Muscle of leg (tissue), 11 donors: Measurements from ENCODE around the gene DIRAS1. TPM values are rescaled to one million over a fixed set of nuclear protein-coding genes. Genes with fewer than 3 reads are reported as not detected.

Source experiments
- DNase-seq: peaks from one replicate; pipeline ENCODE4 v3.0.0; 2013
- H3K27ac ChIP-seq: one replicate; pipeline ENCODE4 v1.5.1; 2013; ENCODE audit warnings: mild to moderate bottlenecking, low read length, control low read depth
- H3K27me3 ChIP-seq: one replicate; pipeline ENCODE4 v1.6.1; 2013; ENCODE audit warnings: low read length; ENCODE audit not compliant: control insufficient read depth, insufficient read depth
- H3K36me3 ChIP-seq: one replicate; pipeline ENCODE4 v1.6.1; 2013; ENCODE audit warnings: low read length; ENCODE audit not compliant: control insufficient read depth, insufficient read depth
- H3K4me1 ChIP-seq: one replicate; pipeline ENCODE4 v1.6.1; 2013; ENCODE audit warnings: low read length; ENCODE audit not compliant: control insufficient read depth, insufficient read depth
- H3K4me3 ChIP-seq: one replicate; pipeline ENCODE4 v1.5.1; 2013; ENCODE audit warnings: low read length, control low read depth
- H3K9me3 ChIP-seq: replicated peaks from 2 replicates; pipeline ENCODE4 v1.6.1; 2013; ENCODE audit warnings: low read depth, low read length; ENCODE audit not compliant: control insufficient read depth
- WGBS: methylation state at CpG from one replicate; pipeline ENCODE4 v1.1.5; 2013; ENCODE audit warnings: missing lambda C conversion rate; ENCODE audit not compliant: insufficient coverage; 5-methylcytosine and 5-hydroxymethylcytosine counted together
- polyA plus RNA-seq, 8 donors: library from polyadenylated mRNA; unstranded; fragments of 120-200 nt; gene quantifications; one replicate each; pipeline versions ENCODE4 v1.2.1 to v1.2.3, GENCODE V29; 2013; ENCODE audit warnings: inconsistent platforms in 1 of 8, low replicate concordance in 1 of 8; ENCODE audit not compliant: insufficient read length in 8 of 8, insufficient read depth in 1 of 8
- total RNA-seq: library from RNA; stranded (reverse); fragments of 120-200 nt; gene quantifications from one replicate; pipeline ENCODE4 v1.2.4, GENCODE V29; 2013

Gene DIRAS1
- total and polyA plus RNA-seq, 9 donors: 0.84 to 4.9 (median 2.6) TPM

- Histone ChIP-seq H3K4me1 (no peaks in the 10 kb centered on the region), H3K27ac (no peak overlapping the region)
- WGBS: 46% methylated on average over 15 of the region's 17 CpGs
Measured at GRCh38 chr19:2711172-2711874, 9.8 kb downstream of the DIRAS1 start.

GRCh38 chr19:2706251-2706650, 14.9 kb downstream of the DIRAS1 start:
- no peaks in the 10 kb centered on the region for H3K9me3 ChIP-seq
- WGBS: 94% methylated on average over 2 of the region's 5 CpGs
- peaks cover 25% of the 10 kb centered on the region for H3K27me3 ChIP-seq
- H3K27ac ChIP-seq: no peak overlapping the region
- H3K4me1 ChIP-seq: peaks cover 5% of the 10 kb centered on the region
- no peak for DNase-seq
- H3K4me3 ChIP-seq: no peak overlapping the region
- H3K36me3 ChIP-seq: no peaks in the 10 kb centered on the region

More at GRCh38 chr19:2711172-2711874, 9.8 kb downstream of the DIRAS1 start:
- peaks cover 2% of the 10 kb centered on the region for H3K27me3 ChIP-seq
- DNase-seq: no peak
- peaks cover 8% of the 10 kb centered on the region for H3K9me3 ChIP-seq
- no peak overlapping the region for H3K4me3 ChIP-seq
- no peaks in the 10 kb centered on the region for H3K36me3 ChIP-seq

GRCh38 chr19:2703691-2704216, 17.4 kb downstream of the DIRAS1 start:
- no peaks in the 10 kb centered on the region for H3K36me3 ChIP-seq
- H3K9me3 ChIP-seq: no peaks in the 10 kb centered on the region
- H3K4me1 ChIP-seq: peaks cover 5% of the 10 kb centered on the region
- peaks cover 36% of the 10 kb centered on the region for H3K27me3 ChIP-seq
- no peak overlapping the region for H3K4me3 ChIP-seq
- no peak for DNase-seq
- no peak overlapping the region for H3K27ac ChIP-seq
- 60% methylated on average over 6 of the region's 6 CpGs for WGBS

- Histone ChIP-seq H3K36me3 (no peaks in the 10 kb centered on the region), H3K27me3 (peaks cover 36% of the 10 kb centered on the region), H3K4me1 (peaks cover 5% of the 10 kb centered on the region), H3K9me3 (no peaks in the 10 kb centered on the region), H3K4me3 (peak overlapping the region; percentile 19), H3K27ac (no peak overlapping the region)
- WGBS: 64% methylated on average over 3 of the region's 5 CpGs
- no peak for DNase-seq
Measured at GRCh38 chr19:2703077-2703437, 18.1 kb downstream of the DIRAS1 start.

- H3K27ac ChIP-seq: no peak within 1 kb of the TSS
- 2% methylated on average over 71 of the region's 77 CpGs for WGBS
Measured at GRCh38 chr19:2702170-2703076, 18.7 kb downstream of the DIRAS1 start, which contains the start of gene GNG7. GNG7 (minus strand) TSS chr19:2702694; CDS start chr19:2520688, 182,006 bp downstream.

GRCh38 chr19:2701361-2702169, 19.6 kb downstream of the DIRAS1 start:
- H3K27me3 ChIP-seq: peaks cover 36% of the 10 kb centered on the region
- no peak for DNase-seq
- H3K27ac ChIP-seq: no peak overlapping the region
- peaks cover 5% of the 10 kb centered on the region for H3K4me1 ChIP-seq
- H3K36me3 ChIP-seq: no peaks in the 10 kb centered on the region
- 2% methylated on average over 9 of the region's 9 CpGs for WGBS
- H3K9me3 ChIP-seq: no peaks in the 10 kb centered on the region
- peak overlapping the region; percentile 51 for H3K4me3 ChIP-seq

More at GRCh38 chr19:2702170-2703076, 18.7 kb downstream of the DIRAS1 start, which contains the start of gene GNG7:
- Histone ChIP-seq H3K9me3 (no peaks in the 10 kb centered on the region), H3K4me3 (peak within 1 kb of the TSS; percentile 51), H3K27me3 (peaks cover 36% of the 10 kb centered on the region), H3K36me3 (no peaks in the 10 kb centered on the region), H3K4me1 (peaks cover 5% of the 10 kb centered on the region)
- DNase-seq: peak; percentile 94

GRCh38 chr19:2700660-2701360, 20.4 kb downstream of the DIRAS1 start:
- Histone ChIP-seq H3K9me3 (no peaks in the 10 kb centered on the region), H3K4me1 (peaks cover 5% of the 10 kb centered on the region), H3K4me3 (no peak overlapping the region), H3K27me3 (peaks cover 36% of the 10 kb centered on the region), H3K27ac (no peak overlapping the region), H3K36me3 (no peaks in the 10 kb centered on the region)
- WGBS: 11% methylated on average over 24 of the region's 26 CpGs
- no peak for DNase-seq

GRCh38 chr19:2699413-2700140, 21.6 kb downstream of the DIRAS1 start:
- WGBS: 51% methylated on average over 8 of the region's 15 CpGs
- Histone ChIP-seq H3K4me3 (no peak overlapping the region), H3K27ac (no peak overlapping the region), H3K36me3 (no peaks in the 10 kb centered on the region), H3K27me3 (peaks cover 36% of the 10 kb centered on the region), H3K4me1 (peaks cover 15% of the 10 kb centered on the region), H3K9me3 (no peaks in the 10 kb centered on the region)
- DNase-seq: no peak

GRCh38 chr19:2694196-2694595, 27.0 kb downstream of the DIRAS1 start:
- Histone ChIP-seq H3K27ac (no peak overlapping the region), H3K27me3 (no peaks in the 10 kb centered on the region), H3K4me1 (peaks cover 11% of the 10 kb centered on the region), H3K4me3 (no peak overlapping the region), H3K9me3 (no peaks in the 10 kb centered on the region), H3K36me3 (no peaks in the 10 kb centered on the region)
- no CpG with 5 or more reads among the region's 5 CpGs for WGBS
- no peak for DNase-seq
